Measurements from ENCODE around the gene PNMA6E.

PNMA6E gene

DNA sequence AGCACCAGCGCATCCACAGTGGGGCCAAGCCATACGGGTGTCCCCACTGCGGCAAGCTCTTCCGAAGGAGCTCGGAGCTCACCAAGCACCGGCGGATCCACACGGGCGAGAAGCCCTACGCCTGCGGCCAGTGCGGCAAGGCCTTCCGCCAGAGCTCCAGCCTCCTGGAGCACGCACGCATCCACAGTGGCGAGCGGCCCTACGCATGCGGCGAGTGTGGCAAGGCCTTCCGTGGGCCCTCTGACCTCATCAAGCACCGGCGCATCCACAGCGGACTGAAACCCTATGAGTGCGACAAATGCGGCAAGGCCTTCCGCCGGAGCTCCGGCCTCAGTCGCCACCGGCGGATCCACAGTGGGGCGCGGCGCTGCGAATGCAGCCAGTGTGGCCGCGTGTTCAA lies 53.6 kb downstream of the PNMA6E start:
- DNase-seq = no peak
